ENCODE results near the gene TMEM108.
A peak's percentile ranks its signal among the peaks of the same experiment; 100 is the strongest.

The TMEM108 gene

GRCh38 chr3:133393691-133394474 lies 355.7 kb downstream of the TMEM108 start:
- peak; percentile 31 for DNase-seq

GRCh38 chr3:133394561-133395311 lies 356.5 kb downstream of the TMEM108 start:
- DNase-seq, result no peak

GRCh38 chr3:133396906-133397305 lies 358.7 kb downstream of the TMEM108 start:
- DNase-seq, result no peak

GRCh38 chr3:133400006-133400515 lies 361.9 kb downstream of the TMEM108 start, which contains the start of gene BFSP2:
Gene BFSP2 (plus strand): TSS chr3:133400056. CDS start chr3:133400084, 28 bp downstream.
- DNase-seq, result no peak

GRCh38 chr3:133401374-133402135 lies 363.4 kb downstream of the TMEM108 start:
- DNase-seq, result no peak

GRCh38 chr3:133404920-133405319 lies 366.7 kb downstream of the TMEM108 start:
- DNase-seq, result no peak

- DNase-seq, result no peak
These were observed 370.2 kb downstream of the TMEM108 start for GRCh38 chr3:133408366-133408765.

GRCh38 chr3:133408961-133409360 lies 370.8 kb downstream of the TMEM108 start:
- DNase-seq, result no peak

GRCh38 chr3:133410191-133410892 lies 372.2 kb downstream of the TMEM108 start:
- no peak for DNase-seq

GRCh38 chr3:133412183-133413132 lies 374.3 kb downstream of the TMEM108 start:
- DNase-seq, result no peak

GRCh38 chr3:133413161-133414020 lies 375.2 kb downstream of the TMEM108 start:
- peak; percentile 78 for DNase-seq

GRCh38 chr3:133414021-133414392 lies 375.8 kb downstream of the TMEM108 start:
- DNase-seq, result no peak

GRCh38 chr3:133418361-133418760 lies 380.2 kb downstream of the TMEM108 start:
- DNase-seq, result no peak

GRCh38 chr3:133419151-133419909 lies 381.1 kb downstream of the TMEM108 start:
- no peak for DNase-seq

GRCh38 chr3:133424937-133425869 lies 387.0 kb downstream of the TMEM108 start:
- DNase-seq, result no peak

GRCh38 chr3:133425898-133426297 lies 387.7 kb downstream of the TMEM108 start:
- no peak for DNase-seq

- DNase-seq, result no peak
These were observed 388.5 kb downstream of the TMEM108 start for GRCh38 chr3:133426721-133427120.

- DNase-seq, result no peak
These were observed 390.4 kb downstream of the TMEM108 start for GRCh38 chr3:133428552-133428951.
